Frontal cortex (tissue), 4 donors: ENCODE data around the gene CA12. TPM values are rescaled to one million over a fixed set of nuclear protein-coding genes. Genes with fewer than 3 reads are reported as not detected.
"Not testable (repeated sequence)": the region's sequence is repeated elsewhere in the genome, so short reads cannot be mapped to it uniquely, and the experiment has no call there.

Experiments used
- DNase-seq, 2 donors: peaks; one replicate each; pipeline ENCODE4 v3.0.0; 2012; ENCODE audit warnings: low spot score in 2 of 2
- FAIRE-seq: peaks from 2 replicates; lab custom pipeline; 2012; peaks lifted over from hg19 to GRCh38; lab: Jason Lieb, UNC
- total RNA-seq: library from RNA; depleted of rRNA; stranded (reverse); fragments of >200 nt; gene quantifications from one replicate; pipeline ENCODE4 v1.2.3, GENCODE V29; 2014
- donor health status: control.
- donor health status: control.
- donor health status: control.

Gene CA12
- total RNA-seq, 1 donor from 2014 or later = 7.7 TPM

DNA sequence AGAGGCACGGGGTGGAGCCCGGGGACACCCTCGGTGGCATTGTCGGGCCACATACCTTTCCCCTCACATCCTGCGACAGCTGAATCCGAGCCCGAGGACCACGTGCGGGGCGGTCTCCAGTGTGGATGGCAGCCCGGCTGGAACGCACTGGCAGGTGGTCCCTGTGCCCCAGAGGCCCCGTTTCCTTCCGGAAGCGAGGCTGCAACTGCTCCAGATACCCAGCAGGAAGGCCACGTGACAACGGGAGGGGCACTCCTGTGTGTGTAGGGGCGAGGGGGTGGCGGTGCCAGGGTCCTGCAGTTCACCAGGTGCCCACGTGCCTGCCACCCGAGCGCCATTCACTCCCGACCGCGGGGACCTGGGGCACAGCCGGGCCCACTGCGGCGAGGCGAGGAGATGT, 60.2 kb downstream of the CA12 start:
- DNase-seq = no peak
- FAIRE-seq = no peak

DNA sequence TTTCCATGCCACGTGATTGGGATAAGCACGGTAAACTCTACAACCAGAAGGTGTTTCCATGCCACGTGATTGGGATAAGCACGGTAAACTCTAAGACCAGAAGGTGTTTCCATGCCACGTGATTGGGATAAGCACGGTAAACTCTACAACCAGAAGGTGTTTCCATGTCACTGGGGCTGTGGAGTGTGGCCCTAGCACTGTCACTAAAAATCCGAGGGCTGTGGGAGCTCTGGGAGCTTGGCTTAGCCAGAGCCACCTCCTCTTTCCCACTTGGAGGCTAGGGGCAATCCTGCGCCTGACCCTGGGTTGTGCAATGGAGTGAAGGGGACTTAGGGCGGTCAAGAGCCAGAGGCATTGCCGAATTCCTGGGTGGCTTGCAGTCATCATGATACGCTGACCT, 60.7 kb downstream of the CA12 start:
- DNase-seq, FAIRE-seq: not testable (repeated sequence)

DNA sequence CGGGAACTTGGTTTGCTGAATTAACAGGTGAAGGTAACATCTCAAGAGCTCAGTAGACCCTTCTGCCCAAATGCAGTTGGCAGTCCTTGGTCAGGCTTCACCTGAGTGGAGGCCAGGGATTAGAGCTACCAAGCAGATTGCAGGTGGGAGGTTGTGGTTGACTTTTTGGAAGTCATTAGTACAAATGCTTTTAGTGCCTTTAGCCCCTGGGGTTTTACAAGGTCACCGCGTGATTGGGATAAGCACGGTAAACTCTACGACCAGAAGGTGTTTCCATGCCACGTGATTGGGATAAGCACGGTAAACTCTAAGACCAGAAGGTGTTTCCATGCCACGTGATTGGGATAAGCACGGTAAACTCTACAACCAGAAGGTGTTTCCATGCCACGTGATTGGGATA, 61.2 kb downstream of the CA12 start:
- DNase-seq, FAIRE-seq: not testable (repeated sequence)

DNA sequence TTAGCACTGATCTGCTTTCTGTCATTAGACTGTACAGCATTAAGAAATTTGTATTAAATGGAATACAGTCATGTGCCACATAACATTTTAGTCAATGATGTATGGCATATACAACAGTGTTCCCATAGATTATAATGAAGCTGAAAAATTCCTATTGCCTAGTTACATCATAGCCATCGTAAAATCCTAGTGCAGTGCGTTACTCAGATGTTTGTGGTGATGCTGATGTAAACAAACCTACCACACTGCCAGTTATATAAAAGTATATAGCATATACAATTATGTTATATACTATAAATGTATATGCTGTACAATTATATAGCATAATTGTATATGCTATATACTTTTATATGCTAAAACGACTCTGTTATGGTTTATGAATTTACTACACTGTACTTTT, 62.6 kb downstream of the CA12 start:
- DNase-seq (no peak), FAIRE-seq (no peak)

DNA sequence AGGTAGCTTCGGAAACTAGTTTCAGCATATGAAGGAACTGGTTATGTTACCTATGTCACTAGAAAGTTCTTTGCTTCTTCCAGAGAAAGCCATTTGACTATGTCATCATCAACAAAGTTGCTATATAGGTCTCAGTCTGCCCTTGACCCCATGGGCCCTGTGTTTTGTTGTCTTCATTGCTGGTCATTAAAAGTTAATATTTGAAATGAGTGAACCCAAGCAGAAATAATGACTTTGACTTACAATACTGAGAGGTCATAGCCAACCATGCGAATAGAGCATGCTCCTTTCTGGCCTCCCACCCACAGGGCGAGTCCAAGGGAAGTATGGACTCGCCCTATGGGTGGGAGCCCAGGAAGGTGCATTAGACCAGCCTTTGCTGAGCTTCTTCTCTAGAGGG, 63.3 kb downstream of the CA12 start:
- FAIRE-seq = no peak
- no peak for DNase-seq

DNA sequence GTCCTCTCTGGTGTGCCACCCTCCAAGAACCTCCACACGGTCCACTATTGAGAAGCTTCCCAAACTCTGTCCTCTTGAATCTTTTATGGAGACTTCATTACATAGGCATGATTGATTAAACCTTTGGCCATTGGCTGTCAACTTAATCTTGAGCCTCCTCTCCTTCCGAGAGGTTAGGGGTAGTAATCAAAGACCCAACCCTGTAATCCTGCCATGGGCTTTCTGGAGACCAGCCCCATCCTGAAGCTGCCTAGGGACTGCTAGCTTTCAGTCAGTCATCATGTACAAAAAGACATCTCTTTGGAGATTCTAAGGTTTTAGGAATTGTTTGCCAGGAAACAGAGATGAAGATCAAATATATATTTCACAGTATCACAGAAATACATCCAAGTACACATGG, 67.2 kb downstream of the CA12 start:
- FAIRE-seq (no peak), DNase-seq (no peak)

DNA sequence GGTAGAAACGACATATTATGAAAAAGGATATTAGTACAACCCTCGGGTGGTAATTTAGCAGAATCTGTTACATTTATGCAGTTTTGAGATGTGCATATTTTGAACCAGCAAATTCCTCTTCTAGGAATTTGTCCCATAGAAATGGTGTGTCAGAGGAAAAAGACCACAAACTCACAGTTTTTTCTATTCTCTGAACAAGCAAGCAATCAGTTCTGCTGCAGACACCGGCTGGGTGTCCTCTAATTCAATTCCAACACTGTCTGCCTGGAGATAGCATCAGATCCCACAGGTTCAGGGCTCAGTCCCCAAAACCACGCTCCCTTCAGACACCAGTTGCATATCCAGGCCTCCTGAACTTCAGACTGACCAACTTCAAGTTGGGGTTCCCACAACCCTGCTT, 67.8 kb downstream of the CA12 start:
- DNase-seq (no peak), FAIRE-seq (no peak)

DNA sequence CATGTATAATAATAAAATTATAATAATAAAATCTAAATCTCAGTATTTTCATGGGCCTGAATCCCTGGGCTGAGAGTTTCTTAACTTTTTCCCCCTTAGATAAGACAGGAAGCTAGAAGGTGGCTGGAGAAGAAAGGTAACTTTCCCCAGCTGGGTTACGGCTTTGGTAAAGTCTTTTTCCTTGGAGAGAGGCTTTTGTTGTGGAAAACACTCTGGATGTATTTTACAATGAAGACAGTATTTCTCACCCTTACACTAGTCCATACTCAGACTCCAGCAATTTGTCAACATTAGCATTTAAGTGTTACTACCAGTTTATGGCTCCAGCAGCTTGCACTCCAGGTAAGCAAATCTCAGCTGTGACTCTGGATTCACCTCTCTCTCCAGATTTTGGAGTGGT, 69.4 kb downstream of the CA12 start:
- FAIRE-seq = no peak

DNA sequence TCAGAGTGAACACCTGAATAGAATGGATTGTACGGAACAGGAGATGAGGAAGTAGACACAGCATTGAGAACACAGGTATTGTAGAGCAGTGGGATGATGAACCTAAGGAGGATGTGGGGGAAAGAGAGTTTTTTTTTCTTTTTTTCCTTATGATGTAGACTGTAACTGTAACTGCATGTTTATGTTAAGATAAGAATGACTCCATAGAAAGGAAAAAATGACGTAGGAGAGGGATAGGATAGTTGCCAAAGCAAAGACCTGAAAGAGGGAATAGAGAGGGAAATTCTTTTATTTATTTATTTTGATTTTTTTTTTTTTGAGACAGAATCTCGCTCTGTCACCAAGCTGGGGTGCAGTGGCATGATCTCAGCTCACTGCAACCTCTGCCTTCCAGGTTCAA, 71.0 kb downstream of the CA12 start:
- FAIRE-seq = no peak
- DNase-seq = no peak

More for the DNA sequence above, 69.4 kb downstream of the CA12 start:
- DNase-seq = no peak

DNA sequence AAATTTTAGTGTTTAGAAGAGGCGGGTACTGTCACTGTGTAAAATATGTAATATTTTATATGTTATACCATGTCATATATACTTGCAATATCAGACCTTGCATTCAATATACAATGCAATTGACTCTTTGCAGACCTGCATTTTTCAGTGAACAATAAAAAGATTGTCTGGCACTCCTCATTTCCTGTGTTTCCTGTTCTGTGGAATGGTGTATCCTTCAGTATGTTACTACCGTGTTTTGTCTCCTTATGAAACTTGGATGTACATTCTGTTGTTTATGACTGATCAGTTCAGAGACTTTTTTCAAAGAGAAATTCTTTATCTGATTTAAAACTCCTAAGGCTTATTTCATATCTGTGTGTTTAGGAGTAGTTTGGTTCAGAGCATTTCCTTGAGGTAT, 72.7 kb downstream of the CA12 start:
- DNase-seq (no peak), FAIRE-seq (no peak)

DNA sequence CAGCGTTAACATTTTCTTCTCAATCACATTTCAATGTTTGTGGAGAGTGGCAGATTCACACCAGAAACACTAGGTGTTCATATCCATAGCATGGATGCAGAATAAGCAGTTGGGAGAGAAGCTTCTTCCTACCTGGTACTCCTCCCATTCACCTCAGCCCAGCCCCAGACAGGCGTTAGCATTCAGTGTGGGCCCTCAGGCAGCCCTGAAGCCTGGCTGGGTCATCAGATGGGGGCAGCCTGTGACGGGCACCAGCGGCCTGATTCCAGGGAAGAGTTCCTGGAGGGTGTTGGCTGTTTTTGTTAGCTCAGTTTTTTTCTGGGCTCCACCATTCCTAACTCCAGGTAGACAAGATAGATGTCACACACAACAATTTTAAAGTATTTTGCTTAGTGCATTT, 73.2 kb downstream of the CA12 start:
- no peak for FAIRE-seq
- no peak for DNase-seq

DNA sequence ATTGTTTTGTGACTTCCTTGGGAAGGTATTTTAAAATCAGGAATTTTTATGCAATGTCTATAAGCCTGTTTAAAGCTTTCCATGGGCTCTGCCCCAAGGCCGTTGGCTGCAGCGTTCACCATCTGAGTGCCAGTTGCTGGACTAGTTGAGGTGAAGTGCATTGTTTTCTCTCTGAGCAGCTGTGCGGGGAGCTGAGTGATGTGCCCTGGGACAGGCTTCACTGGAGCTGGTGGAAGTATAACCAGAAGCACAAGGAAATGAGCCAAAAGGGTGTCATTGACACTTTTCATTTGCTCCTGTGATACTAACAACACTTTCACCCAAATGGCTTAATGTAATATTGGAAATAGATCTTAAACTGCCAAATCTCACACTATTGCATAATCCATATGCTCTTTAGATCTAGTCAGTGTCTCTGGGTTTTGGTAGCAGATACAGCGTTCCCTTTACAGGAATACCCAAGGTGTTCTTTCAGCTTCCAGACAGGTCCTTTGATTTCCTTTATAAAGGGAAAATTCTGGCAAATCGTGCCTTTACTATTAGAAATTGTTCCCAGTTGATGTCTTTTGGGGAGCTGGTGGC, 75.1 kb downstream of the CA12 start:
- DNase-seq (no peak), FAIRE-seq (no peak)

DNA sequence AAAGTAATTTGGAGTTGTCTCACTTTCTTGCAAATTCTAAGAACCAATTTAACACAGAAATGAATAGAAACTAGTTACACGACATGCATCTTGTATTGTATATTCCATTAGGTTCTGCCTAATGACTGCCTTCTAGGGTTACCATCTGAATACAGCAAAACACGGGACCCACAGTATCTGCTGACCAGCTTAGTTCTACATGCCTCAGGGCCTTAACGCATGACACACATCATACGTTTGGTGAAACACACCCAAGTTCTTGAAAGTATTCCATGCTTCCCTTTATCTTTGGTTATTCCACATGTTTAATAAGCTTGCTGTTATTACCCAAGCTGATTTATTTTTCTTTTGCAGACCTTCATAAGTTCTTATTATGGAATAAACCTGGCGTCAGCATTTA, 76.4 kb downstream of the CA12 start:
- FAIRE-seq (no peak), DNase-seq (no peak)

DNA sequence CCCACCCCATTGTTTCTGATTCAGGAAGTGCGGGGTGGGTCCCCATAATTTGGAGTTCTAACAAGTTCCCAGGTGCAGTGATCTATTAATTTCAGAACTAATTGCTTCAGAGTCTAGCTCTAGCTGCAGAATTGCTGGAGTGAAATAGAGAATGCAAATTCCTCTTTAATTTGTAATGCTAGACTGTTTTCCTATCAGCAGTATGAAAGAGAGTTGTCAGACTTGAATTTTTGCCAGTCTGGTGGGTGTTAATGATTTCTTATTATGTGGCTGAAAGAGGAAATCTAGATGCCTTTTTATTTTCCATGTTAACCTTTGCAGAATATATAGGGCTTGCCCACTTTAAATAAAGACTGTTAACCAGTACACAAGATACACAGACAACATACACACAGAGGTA, 80.6 kb downstream of the CA12 start:
- no peak for FAIRE-seq
- DNase-seq = no peak

DNA sequence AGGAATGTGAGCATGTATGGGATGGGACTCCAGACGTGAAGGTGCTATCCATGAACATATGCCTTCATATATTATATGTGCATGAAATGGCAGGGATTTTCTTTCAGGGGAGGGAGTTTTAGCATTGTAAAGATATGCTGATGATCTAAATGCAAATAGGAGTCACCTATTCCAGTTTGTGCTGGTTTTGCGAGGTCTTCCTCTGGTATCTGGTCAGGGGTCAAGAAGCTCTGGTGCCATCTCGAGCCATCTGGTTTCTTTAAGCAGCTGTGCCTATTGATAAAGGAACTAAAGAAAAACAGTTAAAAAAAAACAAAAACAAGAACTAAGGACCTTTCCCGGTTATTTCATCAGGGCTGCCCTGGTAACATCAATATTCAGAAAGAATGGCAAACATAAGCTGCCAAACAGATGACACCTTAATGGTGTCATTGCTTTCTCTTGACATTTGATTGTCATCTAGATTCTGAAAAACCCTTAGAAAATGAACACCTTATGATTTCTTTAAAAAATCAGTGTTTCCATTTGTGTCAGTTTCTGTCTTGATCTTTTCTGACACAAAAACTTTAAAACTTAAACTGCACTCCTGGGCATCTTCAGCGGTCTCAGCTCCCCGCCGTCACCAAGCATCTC, 81.6 kb downstream of the CA12 start:
- FAIRE-seq (no peak), DNase-seq (no peak)

DNA sequence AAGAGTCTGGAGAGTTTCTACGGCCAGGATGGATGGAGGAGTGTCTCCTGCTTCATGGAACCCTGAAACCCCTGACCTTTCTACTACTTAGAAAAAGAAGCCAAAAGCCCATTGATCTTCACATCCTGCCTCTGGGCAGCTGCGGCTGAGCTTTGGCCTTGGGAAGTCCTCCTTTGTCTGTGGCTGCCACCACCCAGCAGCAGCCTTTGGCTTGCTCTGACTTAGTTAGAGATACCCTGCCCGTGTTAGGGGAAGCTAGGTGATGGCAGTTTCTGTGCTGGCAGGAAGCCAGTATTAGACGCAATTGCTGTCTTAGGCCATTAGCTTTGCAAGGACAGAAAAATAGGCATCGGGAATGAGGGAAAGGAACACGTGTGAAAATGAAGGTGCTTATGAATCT, 85.5 kb downstream of the CA12 start:
- DNase-seq (no peak), FAIRE-seq (no peak)

DNA sequence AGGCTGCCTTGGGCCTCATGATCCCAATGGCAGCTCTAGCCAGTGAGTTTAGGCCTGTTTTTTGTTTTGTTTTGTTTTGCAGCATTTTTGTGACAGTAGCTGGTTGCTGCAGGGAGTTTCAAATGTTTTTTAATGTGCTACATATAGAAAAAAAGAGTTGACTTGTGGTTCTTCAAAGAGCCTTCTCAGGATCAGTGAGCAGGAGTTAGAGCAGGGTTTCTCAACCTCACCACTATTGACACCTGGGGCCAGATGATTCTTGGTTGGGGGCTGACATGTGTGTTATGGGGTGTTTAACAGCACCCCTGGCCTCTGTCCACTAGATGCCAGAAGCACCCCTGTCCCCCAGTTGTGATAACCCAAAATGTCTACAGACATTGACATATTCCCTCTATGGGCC, 86.3 kb downstream of the CA12 start:
- DNase-seq = no peak
- FAIRE-seq = no peak

DNA sequence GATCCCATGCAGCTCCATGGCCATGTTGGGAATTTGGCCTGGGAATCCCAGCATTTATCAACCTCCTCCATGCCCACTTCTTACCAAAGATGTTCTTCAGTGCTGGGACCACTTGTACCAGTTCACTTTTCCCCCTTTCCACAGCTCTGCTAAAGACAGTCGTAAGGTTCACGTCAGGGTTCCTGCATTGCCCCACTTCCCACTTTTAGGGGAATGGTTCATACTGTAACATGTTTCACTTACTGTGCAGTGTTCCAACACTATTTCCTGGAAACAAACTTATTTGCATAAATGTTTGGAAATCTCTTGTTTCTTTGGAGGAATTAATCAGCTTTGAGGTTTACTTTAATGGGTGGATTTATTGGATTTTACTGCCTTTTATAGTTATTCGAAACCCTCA, 87.3 kb downstream of the CA12 start:
- FAIRE-seq = no peak
- DNase-seq = no peak

DNA sequence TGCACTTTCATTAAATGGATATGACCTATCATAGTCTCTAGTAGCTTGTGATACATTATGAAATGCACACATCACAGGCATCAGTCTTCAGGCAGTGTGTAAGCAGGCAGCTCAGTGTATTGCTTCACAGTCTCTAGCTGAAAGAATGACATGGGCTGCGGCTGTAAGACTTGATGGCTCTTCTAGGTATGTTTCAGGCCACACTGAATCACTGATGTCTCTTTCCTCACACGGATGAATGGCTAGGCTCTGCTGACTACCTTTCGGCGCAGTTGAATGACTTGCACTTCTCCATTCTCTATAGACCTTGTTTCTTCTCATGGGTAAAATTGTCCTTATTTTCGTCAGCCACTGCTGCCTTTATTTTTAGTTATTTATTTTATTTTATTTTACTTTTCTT, 88.9 kb downstream of the CA12 start:
- DNase-seq (no peak), FAIRE-seq (no peak)

DNA sequence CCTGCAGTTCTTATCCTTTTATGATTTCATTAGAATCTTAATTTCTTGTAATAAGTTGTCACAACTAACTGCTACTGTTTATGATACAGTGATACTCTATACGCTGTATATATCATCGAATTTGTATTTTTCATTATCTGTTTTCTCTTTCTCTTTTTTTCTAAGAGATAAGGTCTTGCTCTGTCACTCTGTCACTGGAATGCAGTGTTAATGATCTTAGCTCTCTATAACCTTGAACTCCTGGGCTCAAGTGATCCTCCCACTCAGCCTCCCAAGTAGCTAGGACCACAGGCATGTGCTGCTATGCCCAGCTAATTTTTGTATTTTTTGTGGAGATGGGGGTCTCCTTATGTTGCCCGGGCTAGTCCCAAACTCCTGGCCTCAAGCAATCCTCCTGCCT, 89.4 kb downstream of the CA12 start:
- FAIRE-seq = no peak
- DNase-seq = no peak

DNA sequence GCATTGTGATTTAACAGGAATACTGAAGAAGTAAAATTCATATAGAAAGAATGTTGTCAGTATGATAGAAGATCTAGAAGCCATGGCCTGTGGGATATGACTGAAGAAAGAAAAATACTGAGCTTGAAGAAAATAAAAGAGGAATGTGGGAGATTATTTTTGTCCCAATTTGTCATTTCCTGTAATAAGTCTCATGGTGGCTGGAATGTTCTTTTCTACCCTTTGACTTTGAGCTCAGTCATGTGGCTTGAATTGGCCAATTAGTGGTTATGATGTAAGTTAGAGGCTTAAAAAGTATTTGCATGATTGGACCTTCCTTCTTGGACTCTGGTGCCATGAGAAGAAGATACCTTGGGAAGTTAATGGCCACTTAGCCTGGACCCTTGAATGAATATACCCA, 90.1 kb downstream of the CA12 start:
- no peak for FAIRE-seq
- no peak for DNase-seq

DNA sequence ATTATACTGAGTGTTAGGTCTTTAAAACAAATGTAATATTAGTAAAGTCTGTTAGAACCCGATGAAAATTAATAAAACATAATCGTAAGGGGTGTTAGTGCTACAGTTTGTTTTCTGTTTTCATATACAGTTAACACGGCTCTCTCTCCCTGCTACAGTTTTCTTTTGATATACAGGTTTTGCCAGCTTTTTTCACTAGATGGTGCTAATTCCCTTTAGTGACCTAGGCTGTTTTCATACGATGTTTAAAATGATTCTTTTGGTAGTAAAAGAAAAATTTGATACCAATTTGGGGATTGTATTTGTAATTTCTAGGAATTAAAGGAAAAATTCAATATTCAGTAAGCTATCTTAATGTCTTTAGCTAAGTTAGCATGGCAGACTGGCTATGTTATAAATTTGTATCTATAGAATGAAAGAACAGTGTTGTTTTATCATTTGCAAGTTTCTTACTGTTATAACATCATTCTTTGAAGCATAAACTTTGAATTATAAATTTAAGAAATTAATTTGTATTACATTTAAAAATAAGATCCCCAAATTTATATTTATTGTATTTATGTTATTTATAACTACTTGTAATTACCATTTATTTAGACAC, 92.8 kb downstream of the CA12 start:
- peak; percentile 93 for FAIRE-seq
- peak; percentile 30 to 47 for DNase-seq
